Fibroblast of skin of left quadriceps (primary cell): Measurements from ENCODE around the gene SLC39A2.

Source experiments
- DNase-seq, 2 experiments: peaks; one replicate each; pipeline ENCODE4 v3.0.0-alpha.2; 2013; ENCODE audit warnings: low read depth in 2 of 2

The SLC39A2 gene

GRCh38 chr14:21043974-21044618 is 45.0 kb downstream of the SLC39A2 start:
- no peak for DNase-seq

GRCh38 chr14:21047378-21047781 is 48.3 kb downstream of the SLC39A2 start:
- DNase-seq, result no peak

GRCh38 chr14:21048638-21049037 is 49.5 kb downstream of the SLC39A2 start:
- no peak for DNase-seq

- no peak for DNase-seq
Observed at GRCh38 chr14:21049271-21049673, 50.2 kb downstream of the SLC39A2 start.

GRCh38 chr14:21050597-21050996 is 51.5 kb downstream of the SLC39A2 start:
- DNase-seq, result no peak
